SKM-1 treated with dmso at 0.1 percent for 144 hours (cell line): ENCODE results near the gene LPCAT1.
"Not testable (repeated sequence)": the region's sequence is repeated elsewhere in the genome, so short reads cannot be mapped to it uniquely, and the experiment has no call there.

Experiments
- DNase-seq: peaks from one replicate; lab custom pipeline; 2025; ENCODE audit not compliant: unreplicated experiment; lab: John Stamatoyannopoulos, UW

Gene LPCAT1

GRCh38 chr5:1523480-1523792 lies 324 bp downstream of the LPCAT1 start:
- DNase-seq: no peak

GRCh38 chr5:1522601-1523479 lies 920 bp downstream of the LPCAT1 start:
- no peak for DNase-seq

GRCh38 chr5:1521671-1522600 lies 1.8 kb downstream of the LPCAT1 start:
- DNase-seq: no peak

- no peak for DNase-seq
These were observed 2.8 kb downstream of the LPCAT1 start for GRCh38 chr5:1520791-1521453.

- no peak for DNase-seq
These were observed 4.0 kb downstream of the LPCAT1 start for GRCh38 chr5:1519631-1520210.

- DNase-seq: no peak
These were observed 5.9 kb downstream of the LPCAT1 start for GRCh38 chr5:1517838-1518237.

GRCh38 chr5:1516615-1517601 lies 6.9 kb downstream of the LPCAT1 start:
- DNase-seq: peak; percentile 10

- DNase-seq: no peak
These were observed 7.7 kb downstream of the LPCAT1 start for GRCh38 chr5:1515921-1516571.

GRCh38 chr5:1515311-1515920 lies 8.3 kb downstream of the LPCAT1 start:
- DNase-seq: no peak

- not testable (repeated sequence) for DNase-seq
These were observed 8.9 kb downstream of the LPCAT1 start for GRCh38 chr5:1514819-1515310.

- no peak for DNase-seq
These were observed 9.5 kb downstream of the LPCAT1 start for GRCh38 chr5:1514027-1514818.

- DNase-seq: no peak
These were observed 10.3 kb downstream of the LPCAT1 start for GRCh38 chr5:1513326-1514026.

- DNase-seq: no peak
These were observed 11.0 kb downstream of the LPCAT1 start for GRCh38 chr5:1512541-1513291.

GRCh38 chr5:1511651-1512540 lies 11.9 kb downstream of the LPCAT1 start:
- no peak for DNase-seq

GRCh38 chr5:1511048-1511447 lies 12.7 kb downstream of the LPCAT1 start:
- DNase-seq: no peak

GRCh38 chr5:1510631-1511030 lies 13.1 kb downstream of the LPCAT1 start:
- DNase-seq: no peak
